Neutrophil (primary cell): Measurements from ENCODE around the gene DPM2.
A peak's percentile ranks its signal among the peaks of the same experiment; 100 is the strongest.

Experiments
- H3K27ac ChIP-seq: fragments of 200-600 bp; sonication (generic); 2 replicates; pipeline ENCODE4 v1.5.1; 2016; ENCODE audit warnings: mild to moderate bottlenecking, moderate library complexity
- H3K27me3 ChIP-seq: fragments of 200-600 bp; sonication (generic); 2 replicates; pipeline ENCODE4 v1.6.0; 2016; ENCODE audit warnings: mild to moderate bottlenecking
- H3K36me3 ChIP-seq: fragments of 200-600 bp; sonication (generic); 2 replicates; pipeline ENCODE4 v1.5.1; 2017
- H3K4me1 ChIP-seq, 2 experiments: fragments of 200-600 bp in 1 of 2; sonication (generic) in 1 of 2; 1 replicate in 1 of 2; 2 replicates in 1 of 2; pipeline versions ENCODE4 v1.5.1 to v1.6.1; 2013 to 2016; ENCODE audit warnings: low read depth in 1 of 2, low read length in 1 of 2, mild to moderate bottlenecking in 1 of 2, moderate library complexity in 1 of 2; ENCODE audit not compliant: control insufficient read depth in 1 of 2, insufficient read depth in 1 of 2
- H3K4me3 ChIP-seq, 2 experiments: fragments of 200-600 bp in 1 of 2; sonication (generic) in 1 of 2; 1 replicate in 1 of 2; 2 replicates in 1 of 2; pipeline ENCODE4 v1.5.1; 2013 to 2016; ENCODE audit warnings: low read depth in 1 of 2, low read length in 1 of 2, mild to moderate bottlenecking in 1 of 2, moderate library complexity in 1 of 2
- H3K9me3 ChIP-seq: fragments of 200-600 bp; sonication (generic); 2 replicates; pipeline ENCODE4 v1.5.1; 2016
- CTCF ChIP-seq: fragments of 200-600 bp; sonication (generic); IDR thresholded peaks from 2 replicates; pipeline ENCODE4 v1.5.1; 2016; ENCODE audit warnings: antibody characterized with exemption

DPM2 gene

GRCh38 chr9:127935765-127936221 lies 1.9 kb downstream of the DPM2 start:
- no peaks in the 10 kb centered on the region for H3K9me3 ChIP-seq
- peaks cover 23 to 31% of the 10 kb centered on the region in 2 experiments for H3K4me1 ChIP-seq
- H3K27me3 ChIP-seq = peaks cover 13% of the 10 kb centered on the region
- TF ChIP-seq CTCF = no peak
- no peak overlapping the region for H3K4me3 ChIP-seq
- peaks cover 3% of the 10 kb centered on the region for H3K36me3 ChIP-seq
- H3K27ac ChIP-seq = no peak overlapping the region

DNA sequence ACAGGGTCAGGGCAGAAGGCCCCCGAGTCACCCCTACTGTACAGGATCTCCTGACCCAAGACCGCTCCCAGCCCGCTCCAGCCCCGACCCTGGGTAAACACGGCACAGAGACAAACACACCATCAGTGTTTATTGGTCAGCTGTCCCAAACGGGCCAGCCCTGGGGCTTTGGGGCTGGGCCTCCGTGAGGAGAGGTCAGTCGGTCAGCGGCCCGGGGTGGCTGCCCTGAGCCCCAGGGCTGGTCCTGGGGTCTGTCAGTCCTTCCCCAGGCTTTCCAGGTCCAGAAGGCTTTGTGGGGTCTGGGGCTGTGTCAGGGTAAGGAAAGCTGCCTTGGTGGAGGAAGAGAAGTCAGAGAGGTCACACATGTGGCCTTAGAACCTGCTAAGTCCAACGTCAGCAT lies 2.7 kb downstream of the DPM2 start:
- no peak for TF ChIP-seq CTCF
- Histone ChIP-seq H3K9me3 (no peaks in the 10 kb centered on the region), H3K4me1 (peaks cover 30 to 37% of the 10 kb centered on the region in 2 experiments), H3K27ac (no peak overlapping the region), H3K36me3 (peaks cover 3% of the 10 kb centered on the region), H3K27me3 (peaks cover 21% of the 10 kb centered on the region), H3K4me3 (no peak overlapping the region)

GRCh38 chr9:127934248-127934647 lies 3.4 kb downstream of the DPM2 start:
- Histone ChIP-seq H3K27ac (no peak overlapping the region), H3K4me1 (peaks cover 30 to 37% of the 10 kb centered on the region in 2 experiments), H3K9me3 (no peaks in the 10 kb centered on the region), H3K36me3 (peaks cover 3% of the 10 kb centered on the region), H3K4me3 (no peak overlapping the region), H3K27me3 (peaks cover 29% of the 10 kb centered on the region)
- no peak for TF ChIP-seq CTCF

DNA sequence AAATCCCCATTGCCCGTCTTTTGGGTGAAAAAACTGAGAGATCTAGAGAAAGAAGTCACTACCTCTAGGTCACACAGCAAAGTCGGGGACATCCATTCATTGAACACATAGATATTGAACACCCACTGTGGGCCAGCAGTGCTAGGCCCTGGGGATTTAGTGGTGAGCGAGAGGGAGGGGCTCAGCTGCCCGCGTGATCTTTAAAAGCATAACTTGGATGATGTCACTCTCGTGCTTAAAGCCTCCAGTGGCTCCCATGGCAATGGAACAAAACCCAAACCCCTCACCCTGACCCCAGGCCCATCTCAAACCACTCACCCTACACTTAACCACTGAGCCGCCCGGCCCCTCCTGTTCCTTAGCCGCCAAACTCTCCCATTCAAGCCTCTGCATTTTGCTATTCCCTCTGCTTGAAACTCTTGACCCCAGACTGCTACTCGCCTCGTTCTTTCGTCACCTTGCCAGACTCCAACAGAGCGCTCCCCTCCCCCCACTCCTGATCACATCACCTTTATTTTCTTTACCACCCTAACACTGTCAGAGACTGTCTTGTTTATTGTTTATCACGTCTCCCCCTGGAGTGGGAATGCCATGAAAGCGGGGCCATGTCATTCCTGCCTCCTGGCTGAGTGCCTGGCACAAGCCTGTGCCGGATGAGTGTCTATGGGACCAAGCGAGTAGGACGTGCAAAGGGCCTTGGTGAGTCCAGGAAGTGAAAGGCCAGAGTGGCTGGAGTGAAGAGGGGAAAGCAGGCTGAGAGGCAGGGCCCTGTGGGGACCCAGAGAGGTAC lies 6.4 kb downstream of the DPM2 start:
- Histone ChIP-seq H3K9me3 (no peaks in the 10 kb centered on the region), H3K4me1 (peaks cover 28 to 31% of the 10 kb centered on the region in 2 experiments), H3K4me3 (peak overlapping the region; percentile 45 to 65), H3K27ac (no peak overlapping the region), H3K36me3 (peaks cover 3% of the 10 kb centered on the region), H3K27me3 (peaks cover 58% of the 10 kb centered on the region)
- TF ChIP-seq CTCF = no peak

- peaks cover 67% of the 10 kb centered on the region for H3K27me3 ChIP-seq
- no peaks in the 10 kb centered on the region for H3K9me3 ChIP-seq
- peak within 1 kb of the TSS; percentile 45 to 65 for H3K4me3 ChIP-seq
- peaks cover 23 to 28% of the 10 kb centered on the region in 2 experiments for H3K4me1 ChIP-seq
- no peak within 1 kb of the TSS for H3K27ac ChIP-seq
- TF ChIP-seq CTCF = no peak
- peaks cover 2% of the 10 kb centered on the region for H3K36me3 ChIP-seq
Observed at GRCh38 chr9:127930231-127931091, 7.2 kb downstream of the DPM2 start, which contains the start of gene PIP5KL1. Gene PIP5KL1, minus strand, starts transcription at chr9:127930777. Its CDS starts 25 bp downstream, at chr9:127930752.
